ENCODE measurements around the gene TRIP6.

The TRIP6 gene, protein sequence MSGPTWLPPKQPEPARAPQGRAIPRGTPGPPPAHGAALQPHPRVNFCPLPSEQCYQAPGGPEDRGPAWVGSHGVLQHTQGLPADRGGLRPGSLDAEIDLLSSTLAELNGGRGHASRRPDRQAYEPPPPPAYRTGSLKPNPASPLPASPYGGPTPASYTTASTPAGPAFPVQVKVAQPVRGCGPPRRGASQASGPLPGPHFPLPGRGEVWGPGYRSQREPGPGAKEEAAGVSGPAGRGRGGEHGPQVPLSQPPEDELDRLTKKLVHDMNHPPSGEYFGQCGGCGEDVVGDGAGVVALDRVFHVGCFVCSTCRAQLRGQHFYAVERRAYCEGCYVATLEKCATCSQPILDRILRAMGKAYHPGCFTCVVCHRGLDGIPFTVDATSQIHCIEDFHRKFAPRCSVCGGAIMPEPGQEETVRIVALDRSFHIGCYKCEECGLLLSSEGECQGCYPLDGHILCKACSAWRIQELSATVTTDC

DNA sequence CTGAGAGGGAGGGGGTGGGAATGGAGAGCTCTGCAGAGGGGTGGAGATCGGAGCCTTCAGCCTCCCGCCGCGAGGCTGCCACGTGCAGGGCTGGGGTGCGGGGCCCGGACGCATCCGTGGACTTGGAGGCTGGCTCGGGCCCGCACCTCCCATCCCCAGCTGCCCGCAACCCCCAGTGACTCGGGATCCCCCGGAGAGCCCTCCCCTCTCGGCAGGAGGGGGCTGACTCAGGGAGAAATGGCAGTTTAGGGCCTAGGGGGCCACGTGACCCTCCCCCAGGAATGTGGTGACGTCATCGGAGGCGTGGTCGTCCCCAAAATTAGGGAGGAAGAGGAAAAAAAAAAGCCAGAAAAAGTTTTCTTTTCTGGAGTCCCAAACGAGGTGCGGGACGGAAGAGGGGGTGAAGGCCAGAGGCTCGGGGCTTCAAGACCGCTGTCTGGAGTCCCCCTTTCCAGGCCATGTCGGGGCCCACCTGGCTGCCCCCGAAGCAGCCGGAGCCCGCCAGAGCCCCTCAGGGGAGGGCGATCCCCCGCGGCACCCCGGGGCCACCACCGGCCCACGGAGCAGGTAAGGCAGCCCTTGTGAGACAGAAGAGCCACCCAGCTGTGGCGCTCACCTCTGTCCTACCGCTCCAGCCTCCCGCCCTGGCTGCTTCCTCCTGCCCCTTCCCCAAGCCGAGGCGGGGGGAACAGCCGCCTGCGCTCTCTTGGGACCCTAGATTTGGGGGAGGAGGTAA lies at the start of gene TRIP6:
TSS of gene TRIP6 (plus strand) at position 348 of the 736 bp plus-strand sequence. CDS start at position 459, 111 bp downstream.
- Histone ChIP-seq H3K9me3 (ENCODE audit: control insufficient read depth, insufficient read depth, low read length) (no peaks in the 10 kb centered on the region), H3K4me1 (ENCODE audit: insufficient read depth, low read length) (no peaks in the 10 kb centered on the region; the same call in 1 of the 2 replicates), H3K36me3 (ENCODE audit: insufficient read depth, low read length) (peaks cover 5% of the 10 kb centered on the region), H3K9ac (ENCODE audit: low read depth, low read length) (peak within 1 kb of the TSS; percentile 98)

DNA sequence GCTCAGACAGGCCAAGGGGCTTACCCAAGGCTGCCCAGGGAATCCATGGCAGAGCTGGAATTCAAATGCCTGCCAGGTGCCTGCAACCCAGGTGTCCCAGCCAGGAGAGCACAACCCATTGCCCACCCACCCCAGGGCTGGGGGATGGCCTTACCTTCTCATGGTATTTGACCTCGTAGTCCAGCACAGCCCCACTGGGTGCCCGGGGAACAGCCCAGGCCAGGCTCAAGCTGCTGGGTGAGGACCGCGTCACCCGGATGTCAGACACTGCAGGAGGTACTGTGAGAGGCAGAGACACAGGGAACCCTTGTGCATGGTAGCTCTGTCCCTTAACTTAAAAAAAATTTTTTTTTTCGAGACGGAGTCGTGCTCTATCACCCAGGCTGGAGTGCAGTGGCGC lies 48.8 kb upstream of the TRIP6 start:
- Histone ChIP-seq H3K9ac (ENCODE audit: low read depth, low read length) (no peak overlapping the region), H3K9me3 (ENCODE audit: control insufficient read depth, insufficient read depth, low read length) (no peaks in the 10 kb centered on the region), H3K4me1 (ENCODE audit: insufficient read depth, low read length) (no peaks in the 10 kb centered on the region), H3K36me3 (ENCODE audit: insufficient read depth, low read length) (peaks cover 44% of the 10 kb centered on the region)

DNA sequence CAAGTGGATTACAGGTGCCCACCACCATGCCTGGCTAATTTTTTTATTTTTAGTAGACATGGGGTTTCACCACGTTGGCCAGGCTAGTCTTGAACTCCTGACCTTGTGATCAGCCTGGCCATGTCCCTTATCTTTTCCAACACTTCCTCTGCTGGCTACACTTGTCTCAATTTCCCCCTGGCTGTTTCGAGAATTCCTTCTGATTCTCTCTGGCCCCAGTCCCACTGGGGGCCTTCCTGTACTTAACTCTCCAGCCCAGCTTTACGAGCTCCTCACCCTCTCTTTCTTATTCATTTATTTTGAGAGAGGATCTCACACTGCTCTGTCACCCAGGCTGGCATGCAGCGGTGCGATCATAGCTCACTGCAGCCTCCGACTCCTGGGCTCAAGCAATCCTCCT lies 48.4 kb upstream of the TRIP6 start:
- Histone ChIP-seq H3K9ac (ENCODE audit: low read depth, low read length) (no peak overlapping the region), H3K4me1 (ENCODE audit: insufficient read depth, low read length) (no peaks in the 10 kb centered on the region), H3K36me3 (ENCODE audit: insufficient read depth, low read length) (peaks cover 42% of the 10 kb centered on the region), H3K9me3 (ENCODE audit: control insufficient read depth, insufficient read depth, low read length) (no peaks in the 10 kb centered on the region)

DNA sequence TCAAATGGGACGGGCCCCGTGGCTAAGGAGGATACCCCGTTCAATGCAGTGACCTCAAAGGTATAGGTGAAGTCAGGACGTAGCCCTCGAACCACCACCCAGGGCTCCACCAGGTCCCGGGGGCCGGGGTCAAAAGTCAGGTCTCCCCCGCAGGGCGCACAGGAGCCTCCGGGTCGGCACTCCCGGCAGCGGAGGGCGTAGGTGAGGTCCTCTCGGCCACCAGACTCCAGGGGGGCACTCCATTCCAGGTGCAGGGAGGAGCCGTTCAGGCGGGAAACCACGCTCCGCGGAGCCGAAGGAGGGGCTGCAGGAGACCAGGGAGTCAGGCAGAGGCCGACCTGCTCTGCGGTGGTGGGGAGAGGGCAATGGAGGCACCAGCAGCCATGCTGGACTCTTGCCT lies 47.6 kb upstream of the TRIP6 start:
- Histone ChIP-seq H3K36me3 (ENCODE audit: insufficient read depth, low read length) (peaks cover 42% of the 10 kb centered on the region), H3K4me1 (ENCODE audit: insufficient read depth, low read length) (no peaks in the 10 kb centered on the region), H3K9ac (ENCODE audit: low read depth, low read length) (no peak overlapping the region), H3K9me3 (ENCODE audit: control insufficient read depth, insufficient read depth, low read length) (no peaks in the 10 kb centered on the region)

DNA sequence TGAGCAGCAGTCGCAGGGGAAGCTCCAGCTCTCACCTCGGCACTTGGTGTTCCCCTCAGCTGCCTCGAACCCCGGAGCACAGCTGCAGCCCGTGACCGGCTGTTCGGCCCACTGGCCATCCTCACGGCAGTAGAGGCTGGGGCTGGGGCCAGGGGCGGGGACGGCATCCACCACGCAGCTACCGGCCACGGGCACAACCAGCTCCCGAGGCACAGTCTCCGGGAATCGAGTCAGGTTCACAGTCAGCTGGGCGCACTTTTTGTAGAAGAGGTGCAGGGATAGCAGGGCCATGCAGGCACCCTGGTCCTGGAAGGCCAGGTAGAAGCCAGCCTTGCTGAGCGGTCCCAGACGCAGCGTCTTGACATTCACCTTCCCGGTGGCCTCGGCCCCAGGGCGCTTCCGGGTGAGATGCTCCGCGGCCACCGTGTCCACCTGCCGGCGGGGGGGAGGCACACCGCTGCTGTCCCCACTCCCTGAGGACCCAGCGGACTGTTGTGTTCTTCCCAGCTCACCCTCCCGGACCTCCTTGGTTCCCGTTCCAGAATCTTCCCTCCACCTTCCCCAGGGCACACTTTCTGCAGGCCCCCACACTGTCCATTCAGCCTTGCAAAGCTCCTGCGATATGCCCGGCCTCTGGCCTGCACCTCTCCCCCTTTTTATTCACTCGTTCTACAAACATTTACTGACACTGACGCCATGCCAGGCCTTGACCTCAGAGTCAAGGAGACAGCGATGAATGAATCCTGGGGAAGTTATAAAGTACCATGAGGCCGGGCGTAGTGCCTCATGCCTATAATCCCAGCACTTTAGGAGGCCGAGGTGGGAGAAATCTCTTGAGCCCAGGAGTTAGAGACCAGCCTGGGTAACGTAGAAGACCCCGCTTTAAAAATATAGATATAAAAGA lies 44.7 kb upstream of the TRIP6 start:
- Histone ChIP-seq H3K9ac (ENCODE audit: low read depth, low read length) (no peak overlapping the region), H3K4me1 (ENCODE audit: insufficient read depth, low read length) (no peaks in the 10 kb centered on the region), H3K9me3 (ENCODE audit: control insufficient read depth, insufficient read depth, low read length) (no peaks in the 10 kb centered on the region), H3K36me3 (ENCODE audit: insufficient read depth, low read length) (peaks cover 27% of the 10 kb centered on the region)

DNA sequence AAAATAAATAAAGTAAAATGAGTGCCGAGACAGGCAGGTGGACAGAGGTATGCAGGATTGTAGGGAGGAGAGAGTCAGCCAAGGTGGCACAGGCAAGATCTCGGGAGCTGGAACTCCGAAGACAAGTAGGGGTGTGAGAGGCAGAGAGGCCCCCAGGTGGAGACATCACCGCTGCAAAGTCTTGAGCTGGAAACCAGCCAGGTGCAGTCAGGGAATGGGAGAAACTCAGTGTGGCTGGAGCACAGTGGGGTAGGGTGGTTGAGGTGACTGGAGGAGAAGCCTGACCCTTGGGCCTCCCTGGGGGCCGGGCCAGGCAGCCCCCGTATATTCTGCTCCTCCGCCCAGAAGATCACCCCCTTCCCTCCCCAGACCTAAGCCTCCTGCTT lies 44.1 kb upstream of the TRIP6 start:
- no peaks in the 10 kb centered on the region for H3K9me3 ChIP-seq (ENCODE audit: control insufficient read depth, insufficient read depth, low read length)

DNA sequence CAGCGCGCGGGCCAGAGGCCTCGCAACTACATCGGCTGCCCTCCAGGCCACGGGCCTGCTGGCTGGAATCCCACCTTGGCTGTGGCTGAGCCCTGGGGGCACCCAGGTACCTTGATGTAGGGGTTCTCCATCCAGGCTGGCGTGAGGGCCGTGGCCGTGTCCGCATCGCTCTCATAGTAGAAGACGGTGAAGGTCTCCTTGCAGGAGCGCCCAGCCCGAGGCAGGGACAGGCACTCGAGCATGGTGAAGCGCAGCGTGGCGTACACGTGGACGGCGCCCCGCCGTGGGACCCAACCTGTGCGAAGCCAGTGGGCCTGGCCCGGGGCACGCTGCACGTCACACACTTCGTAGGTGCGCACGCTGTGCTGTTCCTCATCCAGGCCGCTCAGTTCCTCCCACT lies 43.7 kb upstream of the TRIP6 start:
- Histone ChIP-seq H3K9me3 (ENCODE audit: control insufficient read depth, insufficient read depth, low read length) (no peaks in the 10 kb centered on the region), H3K36me3 (ENCODE audit: insufficient read depth, low read length) (peaks cover 25% of the 10 kb centered on the region), H3K4me1 (ENCODE audit: insufficient read depth, low read length) (no peaks in the 10 kb centered on the region), H3K9ac (ENCODE audit: low read depth, low read length) (no peak overlapping the region)

More for the DNA sequence above, 44.1 kb upstream of the TRIP6 start:
- Histone ChIP-seq H3K36me3 (ENCODE audit: insufficient read depth, low read length) (peaks cover 25% of the 10 kb centered on the region), H3K9ac (ENCODE audit: low read depth, low read length) (no peak overlapping the region), H3K4me1 (ENCODE audit: insufficient read depth, low read length) (no peaks in the 10 kb centered on the region)

DNA sequence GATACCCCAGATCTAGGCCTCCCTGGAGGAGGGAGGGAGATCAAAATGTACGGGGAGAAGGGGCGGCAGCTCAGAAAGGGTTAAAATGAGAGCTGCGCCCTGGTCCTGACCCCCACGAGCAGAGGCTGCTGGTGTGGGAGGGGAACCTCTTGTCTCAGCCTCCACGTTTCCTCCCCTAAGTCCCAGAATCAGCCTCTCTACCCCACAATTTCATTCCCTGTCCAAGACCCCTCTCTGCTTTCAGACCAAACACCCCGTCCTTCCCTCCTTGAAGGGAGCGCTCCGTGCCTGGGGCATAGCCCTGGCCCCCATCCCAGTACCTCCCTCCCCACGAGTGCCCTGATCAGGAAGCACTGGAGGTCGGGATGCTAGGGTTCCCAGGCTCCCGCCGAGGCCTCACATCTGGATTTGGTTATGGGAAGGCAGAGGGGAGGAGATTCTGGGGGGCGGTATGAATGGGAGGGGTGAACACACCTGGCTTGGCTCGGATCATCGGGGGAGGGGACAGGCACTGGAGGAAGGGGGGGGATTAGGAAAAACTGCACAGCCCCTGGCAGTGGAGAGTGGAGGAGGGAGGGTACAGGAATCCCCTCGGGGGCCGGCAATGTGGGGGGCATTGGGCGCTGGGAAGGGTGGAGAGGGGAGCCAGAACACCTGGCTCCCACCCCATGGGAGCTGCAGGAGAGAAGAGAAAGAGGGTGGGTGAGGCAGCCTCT lies 42.5 kb upstream of the TRIP6 start:
- H3K9ac ChIP-seq (ENCODE audit: low read depth, low read length): peak overlapping the region; percentile 90; the same call in 1 of the 2 replicates

DNA sequence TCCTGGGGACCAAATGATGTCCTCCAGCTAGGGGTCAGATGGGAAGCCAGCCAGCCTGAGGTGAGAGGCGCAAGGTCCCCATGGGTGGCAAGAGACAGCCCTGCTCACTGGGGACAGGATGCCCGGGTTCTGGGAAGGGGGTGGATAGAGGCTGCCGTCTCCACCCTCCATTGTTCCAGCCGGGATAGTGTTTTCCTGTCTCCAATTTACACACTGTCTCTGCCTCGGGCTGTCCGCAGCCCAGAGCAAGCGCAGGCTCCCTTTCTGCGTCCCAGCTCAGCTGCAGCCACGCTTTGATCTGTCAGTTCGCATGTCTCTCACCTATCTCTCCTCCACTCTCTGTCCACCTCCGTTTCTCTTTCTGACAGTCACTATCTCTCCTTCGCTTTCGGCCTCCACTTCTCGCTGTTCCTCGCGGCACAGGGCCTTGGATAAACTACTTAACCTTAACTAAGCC lies 41.9 kb upstream of the TRIP6 start:
- Histone ChIP-seq H3K9me3 (ENCODE audit: control insufficient read depth, insufficient read depth, low read length) (no peaks in the 10 kb centered on the region), H3K9ac (ENCODE audit: low read depth, low read length) (peak overlapping the region; percentile 90; the same call in 1 of the 2 replicates), H3K4me1 (ENCODE audit: insufficient read depth, low read length) (no peaks in the 10 kb centered on the region; the same call in 1 of the 2 replicates), H3K36me3 (ENCODE audit: insufficient read depth, low read length) (peaks cover 14% of the 10 kb centered on the region)

More for the DNA sequence above, 42.5 kb upstream of the TRIP6 start:
- peaks cover 20% of the 10 kb centered on the region for H3K36me3 ChIP-seq (ENCODE audit: insufficient read depth, low read length)
- H3K4me1 ChIP-seq (ENCODE audit: insufficient read depth, low read length): no peaks in the 10 kb centered on the region; the same call in 1 of the 2 replicates
- no peaks in the 10 kb centered on the region for H3K9me3 ChIP-seq (ENCODE audit: control insufficient read depth, insufficient read depth, low read length)

DNA sequence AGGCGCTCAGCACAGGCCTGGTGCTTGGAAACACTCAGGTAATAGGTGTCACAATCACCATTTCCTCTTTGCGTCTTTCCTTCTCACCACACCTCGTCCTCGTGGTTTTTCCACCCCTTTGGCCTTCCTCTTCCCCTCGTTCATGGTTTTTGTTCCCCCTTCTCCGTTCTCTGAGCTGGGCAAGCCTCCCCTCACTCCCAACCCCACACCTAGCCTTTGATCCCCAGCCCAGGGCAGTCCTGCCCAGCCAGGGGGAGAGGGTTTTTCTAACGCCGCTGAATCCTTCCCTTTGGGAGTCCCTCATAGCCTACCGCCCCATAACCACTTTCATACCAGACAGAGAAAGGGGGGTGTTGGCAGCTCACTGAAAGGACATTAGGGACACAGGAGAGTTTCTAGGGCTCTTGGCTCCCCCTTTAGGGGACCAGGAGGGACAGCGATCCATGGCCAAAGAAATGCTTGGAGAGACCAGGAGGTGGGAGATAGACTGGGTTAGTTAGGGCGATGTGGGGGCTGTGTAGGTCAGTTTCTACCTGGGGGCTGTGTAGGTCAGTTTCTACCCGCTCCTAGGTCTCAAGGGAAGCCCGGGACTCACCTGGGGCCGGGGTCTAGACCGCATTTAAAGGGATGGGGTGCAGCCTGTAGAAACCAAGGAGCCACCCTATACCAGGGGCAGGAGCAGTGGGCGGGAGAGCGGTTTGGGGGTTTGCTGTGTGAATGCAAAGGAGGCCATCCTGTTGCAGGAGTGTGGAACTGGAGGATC lies 41.3 kb upstream of the TRIP6 start:
- Histone ChIP-seq H3K4me1 (ENCODE audit: insufficient read depth, low read length) (no peaks in the 10 kb centered on the region; the same call in 1 of the 2 replicates), H3K9me3 (ENCODE audit: control insufficient read depth, insufficient read depth, low read length) (no peaks in the 10 kb centered on the region), H3K36me3 (ENCODE audit: insufficient read depth, low read length) (peaks cover 14% of the 10 kb centered on the region), H3K9ac (ENCODE audit: low read depth, low read length) (peak overlapping the region; percentile 90)

DNA sequence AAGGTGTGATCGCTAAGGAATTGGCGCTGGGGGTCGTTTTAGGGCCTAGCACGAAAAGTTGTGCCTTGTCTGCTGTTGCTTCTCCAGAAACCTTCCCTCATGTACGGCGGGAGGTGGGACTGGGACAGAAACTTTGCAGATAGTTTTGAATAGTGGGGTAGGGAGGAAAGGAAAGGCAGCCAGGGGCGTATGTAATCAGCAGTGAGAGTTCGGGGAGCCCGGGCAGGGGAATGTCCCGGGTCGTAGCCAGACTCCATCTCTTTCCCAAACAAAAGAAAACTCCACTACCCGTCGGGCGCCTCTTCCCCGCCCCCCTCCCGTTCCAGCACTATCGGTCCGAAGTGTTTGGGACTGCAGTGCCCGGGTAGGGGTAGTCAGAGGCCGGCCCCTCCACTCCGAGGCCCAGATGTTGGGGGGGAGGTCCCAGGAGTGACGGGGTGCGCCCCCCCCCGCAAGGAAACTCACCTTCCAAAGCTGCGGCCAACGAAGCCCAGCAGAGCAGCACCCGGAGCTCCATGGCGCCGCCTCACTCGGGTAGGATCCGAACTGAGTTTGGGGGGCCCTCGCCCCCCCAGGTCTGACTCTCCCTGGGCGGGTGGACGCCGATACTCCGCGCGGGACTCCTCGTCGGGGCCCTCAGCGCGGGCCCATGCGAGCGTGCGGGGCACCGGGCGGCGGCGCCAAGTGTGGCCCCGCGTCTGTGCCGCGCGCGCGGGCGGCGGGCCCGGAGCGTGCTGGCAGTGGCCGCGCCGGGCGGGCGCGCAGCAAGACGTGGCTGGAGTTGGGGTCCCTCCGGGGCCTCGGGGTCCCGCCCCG lies 40.5 kb upstream of the TRIP6 start:
- H3K4me1 ChIP-seq (ENCODE audit: insufficient read depth, low read length): no peaks in the 10 kb centered on the region; the same call in 1 of the 2 replicates
- H3K9ac ChIP-seq (ENCODE audit: low read depth, low read length): peak overlapping the region; percentile 90
- H3K36me3 ChIP-seq (ENCODE audit: insufficient read depth, low read length): peaks cover 14% of the 10 kb centered on the region
- no peaks in the 10 kb centered on the region for H3K9me3 ChIP-seq (ENCODE audit: control insufficient read depth, insufficient read depth, low read length)

Measured in ES-I3 (cell line).